HepG2 (cell line): ENCODE results near the gene PTGR2. TPM values are rescaled to one million over a fixed set of nuclear protein-coding genes. Genes with fewer than 3 reads are reported as not detected.

Experiments
- CHD2 ChIP-seq: IDR thresholded peaks from 2 replicates; pipeline ENCODE4 v1.6.1; 2011; ENCODE audit warnings: low read depth, low read length, improper control_type of control experiment
- CHD4 ChIP-seq: fragments of 200-600 bp; sonication (generic); IDR thresholded peaks from 2 replicates; pipeline ENCODE4 v1.7.0; 2017; ENCODE audit warnings: mild to moderate bottlenecking, low read length, borderline replicate concordance
- CREB1 ChIP-seq, 2 experiments: fragments of 450-650 bp in 1 of 2; IDR thresholded peaks; 2 replicates each; pipeline ENCODE4 v1.6.1; 2016 to 2017; ENCODE audit warnings: control low read depth in 1 of 2, mild to moderate bottlenecking in 1 of 2, missing compliant biosample characterization in 1 of 2, missing genetic modification characterization in 1 of 2
- FOSL2 ChIP-seq: sonication (generic); formaldehyde crosslinking; IDR thresholded peaks from 2 replicates; pipeline ENCODE4 v1.4.0; 2020; ENCODE audit warnings: missing genetic modification reagents
- FOXA1 ChIP-seq, 2 experiments: fragments of 450-650 bp in 1 of 2; sonication (generic) in 1 of 2; formaldehyde crosslinking in 1 of 2; IDR thresholded peaks; 2 replicates each; pipeline versions ENCODE4 v1.4.0 to v1.6.1; 2016 to 2020; ENCODE audit warnings: missing genetic modification reagents in 1 of 2
- FOXK1 ChIP-seq: sonication (generic); formaldehyde crosslinking; IDR thresholded peaks from 2 replicates; pipeline ENCODE4 v1.4.0; 2020; ENCODE audit warnings: low read depth, missing genetic modification reagents, borderline replicate concordance
- FOXP1 ChIP-seq, 2 experiments: fragments of 450-650 bp in 1 of 2; IDR thresholded peaks; 2 replicates each; pipeline ENCODE4 v1.6.1; 2017 to 2018; ENCODE audit warnings: antibody characterized with exemption in 1 of 2
- MED1 ChIP-seq: sonication (generic); formaldehyde crosslinking; IDR thresholded peaks from 2 replicates; pipeline ENCODE4 v1.4.0; 2020; ENCODE audit warnings: missing genetic modification reagents
- SOX5 ChIP-seq: IDR thresholded peaks from 2 replicates; pipeline ENCODE4 v1.6.1; 2016; ENCODE audit warnings: borderline replicate concordance
- ZFP62 ChIP-seq: sonication (generic); formaldehyde crosslinking; IDR thresholded peaks from 2 replicates; pipeline ENCODE4 v1.4.0; 2020; ENCODE audit warnings: missing genetic modification reagents
- ZHX2 ChIP-seq, 2 experiments: sonication (generic) in 1 of 2; formaldehyde crosslinking in 1 of 2; IDR thresholded peaks; 2 replicates each; pipeline versions ENCODE4 v1.6.1 to v1.9.0; 2014 to 2022; ENCODE audit warnings: antibody characterized with exemption in 1 of 2, borderline replicate concordance in 1 of 2, inconsistent platforms in 1 of 2, low read depth in 1 of 2, missing genetic modification reagents in 1 of 2
- ZNF335 ChIP-seq: sonication (generic); formaldehyde crosslinking; IDR thresholded peaks from 2 replicates; pipeline ENCODE4 v1.4.0; 2020; ENCODE audit warnings: missing genetic modification reagents
- ZNF362 ChIP-seq: sonication (generic); formaldehyde crosslinking; IDR thresholded peaks from 2 replicates; pipeline ENCODE4 v1.4.0; 2020; ENCODE audit warnings: missing genetic modification reagents, mild to moderate bottlenecking, borderline replicate concordance
- ZNF510 ChIP-seq: sonication (generic); formaldehyde crosslinking; IDR thresholded peaks from 2 replicates; pipeline ENCODE4 v1.4.0; 2020; ENCODE audit warnings: low read depth, mild to moderate bottlenecking, missing genetic modification reagents
- ZNF577 ChIP-seq: sonication (generic); formaldehyde crosslinking; IDR thresholded peaks from 2 replicates; pipeline ENCODE4 v1.4.0; 2020; ENCODE audit warnings: mild to moderate bottlenecking, low read depth, missing genetic modification reagents, borderline replicate concordance
- ZSCAN12 ChIP-seq: sonication (generic); formaldehyde crosslinking; IDR thresholded peaks from 2 replicates; pipeline ENCODE4 v1.9.0; 2021; ENCODE audit warnings: mild to moderate bottlenecking, missing genetic modification reagents
- polyA plus RNA-seq, 8 experiments: library from polyadenylated mRNA; depleted of rRNA in 3 of 8; stranded (reverse) in 7 of 8; unstranded in 1 of 8; fragments of >200 nt; fragmentation: Illumina TruSeq in 4 of 8; extraction: Trizol in 4 of 8; gene quantifications; 2 replicates each; pipeline versions ENCODE4 v1.2.1 to v1.2.3, GENCODE V29; 2011 to 2016; ENCODE audit warnings: low read depth in 4 of 8, missing spikeins in 1 of 8, mixed read lengths in 1 of 8; ENCODE audit not compliant: insufficient read depth in 1 of 8
- total RNA-seq, 5 experiments: library from RNA; depleted of rRNA; stranded (reverse); fragments of >200 nt; fragmentation: Illumina TruSeq; extraction: Trizol; gene quantifications; 2 replicates each; pipeline ENCODE4 v1.2.3, GENCODE V29; 2016; ENCODE audit warnings: low read depth in 1 of 5
- TF ChIP-seq, protein P1 (sequence below): sonication (generic); formaldehyde crosslinking; IDR thresholded peaks from 2 replicates; pipeline ENCODE4 v1.5.0; 2020; ENCODE audit warnings: mild to moderate bottlenecking, missing genetic modification reagents, borderline replicate concordance

PTGR2 gene
- total and polyA plus RNA-seq, 2 of the 13 experiments (the other 11 are each of a cell fraction or from before 2014, with no cell fraction given) = 3.0 to 4.3 TPM

- TF ChIP-seq ZNF362 (peak; percentile 93), FOXP1 (IDR thresholded peaks at IDR 0.05) (no peak), FOXP1 (CRISPR knock-in tag; IDR thresholded peaks at IDR 0.05) (no peak), ZHX2 (IDR thresholded peaks at IDR 0.05; ENCODE audit: low read depth) (no peak), ZHX2 (CRISPR knock-in tag; IDR thresholded peaks at IDR 0.05; ENCODE audit: borderline replicate concordance) (no peak), SOX5 (CRISPR knock-in tag) (no peak), CHD2 (no peak), FOXK1 (no peak), FOSL2 (CRISPR knock-in tag) (0 out of 2 replicates have a peak, but pooled peaks have one; percentile 5), CREB1 (IDR thresholded peaks at IDR 0.05) (no peak), CREB1 (CRISPR knock-in tag; IDR thresholded peaks at IDR 0.05) (no peak), ZNF335 (peak; percentile 35; the same call in 1 of the 2 replicates), ZNF577 (no peak), ZFP62 (CRISPR knock-in tag) (no peak), CHD4 (no peak), FOXA1 (IDR thresholded peaks at IDR 0.05) (no peak), FOXA1 (CRISPR knock-in tag; IDR thresholded peaks at IDR 0.05) (0 out of 2 replicates have a peak, but pooled peaks have one; percentile 16), ZSCAN12 (no peak), ZNF510 (CRISPR knock-in tag) (no peak), MED1 (CRISPR knock-in tag) (no peak; the same call in 1 of the 2 replicates)
- TF ChIP-seq, protein P1, sequence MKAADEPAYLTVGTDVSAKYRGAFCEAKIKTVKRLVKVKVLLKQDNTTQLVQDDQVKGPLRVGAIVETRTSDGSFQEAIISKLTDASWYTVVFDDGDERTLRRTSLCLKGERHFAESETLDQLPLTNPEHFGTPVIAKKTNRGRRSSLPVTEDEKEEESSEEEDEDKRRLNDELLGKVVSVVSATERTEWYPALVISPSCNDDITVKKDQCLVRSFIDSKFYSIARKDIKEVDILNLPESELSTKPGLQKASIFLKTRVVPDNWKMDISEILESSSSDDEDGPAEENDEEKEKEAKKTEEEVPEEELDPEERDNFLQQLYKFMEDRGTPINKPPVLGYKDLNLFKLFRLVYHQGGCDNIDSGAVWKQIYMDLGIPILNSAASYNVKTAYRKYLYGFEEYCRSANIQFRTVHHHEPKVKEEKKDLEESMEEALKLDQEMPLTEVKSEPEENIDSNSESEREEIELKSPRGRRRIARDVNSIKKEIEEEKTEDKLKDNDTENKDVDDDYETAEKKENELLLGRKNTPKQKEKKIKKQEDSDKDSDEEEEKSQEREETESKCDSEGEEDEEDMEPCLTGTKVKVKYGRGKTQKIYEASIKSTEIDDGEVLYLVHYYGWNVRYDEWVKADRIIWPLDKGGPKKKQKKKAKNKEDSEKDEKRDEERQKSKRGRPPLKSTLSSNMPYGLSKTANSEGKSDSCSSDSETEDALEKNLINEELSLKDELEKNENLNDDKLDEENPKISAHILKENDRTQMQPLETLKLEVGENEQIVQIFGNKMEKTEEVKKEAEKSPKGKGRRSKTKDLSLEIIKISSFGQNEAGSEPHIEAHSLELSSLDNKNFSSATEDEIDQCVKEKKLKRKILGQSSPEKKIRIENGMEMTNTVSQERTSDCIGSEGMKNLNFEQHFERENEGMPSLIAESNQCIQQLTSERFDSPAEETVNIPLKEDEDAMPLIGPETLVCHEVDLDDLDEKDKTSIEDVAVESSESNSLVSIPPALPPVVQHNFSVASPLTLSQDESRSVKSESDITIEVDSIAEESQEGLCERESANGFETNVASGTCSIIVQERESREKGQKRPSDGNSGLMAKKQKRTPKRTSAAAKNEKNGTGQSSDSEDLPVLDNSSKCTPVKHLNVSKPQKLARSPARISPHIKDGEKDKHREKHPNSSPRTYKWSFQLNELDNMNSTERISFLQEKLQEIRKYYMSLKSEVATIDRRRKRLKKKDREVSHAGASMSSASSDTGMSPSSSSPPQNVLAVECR (CRISPR knock-in tag) = peak; percentile 48; the same call in 1 of the 2 replicates
Observed at GRCh38 chr14:73802431-73803188, 49.0 kb upstream of the PTGR2 start (continued).
